Heart left ventricle (tissue), 16 donors: Measurements from ENCODE around the gene PLCH1. TPM values are rescaled to one million over a fixed set of nuclear protein-coding genes. Genes with fewer than 3 reads are reported as not detected.

Source experiments
- ATAC-seq, 4 donors: fragments of 200-7000 bp; cut with Tn5 transposase; one replicate each; pipeline ENCODE4 v1.9.1; 2020 to 2022; ENCODE audit warnings: moderate library complexity in 4 of 4, mild to moderate bottlenecking in 3 of 4, moderate number of reproducible peaks in 1 of 4
- DNase-seq, 5 donors: peaks; one replicate each; pipeline ENCODE4 v3.0.0-alpha.2; 2020
- H3K27ac ChIP-seq, 12 donors: fragments of 200-600 bp; sonication (generic) in 4 of 12; one replicate each; pipeline versions ENCODE4 v1.5.0 to v1.8.0; 2016 to 2022; ENCODE audit warnings: mild to moderate bottlenecking in 2 of 12
- H3K27me3 ChIP-seq, 9 donors: fragments of 200-600 bp; sonication (generic) in 2 of 9; one replicate each; pipeline versions ENCODE4 v1.5.1 to v1.8.0; 2016 to 2022; ENCODE audit warnings: mild to moderate bottlenecking in 3 of 9
- H3K36me3 ChIP-seq, 9 donors: fragments of 200-600 bp; sonication (generic) in 2 of 9; one replicate each; pipeline versions ENCODE4 v1.5.0 to v1.8.0; 2018 to 2022; ENCODE audit warnings: mild to moderate bottlenecking in 2 of 9
- H3K4me1 ChIP-seq, 12 donors: fragments of 200-600 bp; sonication (generic) in 4 of 12; one replicate each; pipeline versions ENCODE4 v1.5.0 to v1.8.0; 2016 to 2022; ENCODE audit warnings: mild to moderate bottlenecking in 3 of 12
- H3K4me3 ChIP-seq, 12 donors: fragments of 200-600 bp; sonication (generic) in 4 of 12; one replicate each; pipeline versions ENCODE4 v1.5.0 to v1.8.0; 2017 to 2022; ENCODE audit warnings: mild to moderate bottlenecking in 9 of 12, moderate library complexity in 4 of 12
- H3K9me3 ChIP-seq, 12 donors: fragments of 200-600 bp; sonication (generic) in 4 of 12; one replicate each; pipeline versions ENCODE4 v1.5.0 to v1.8.0; 2016 to 2022; ENCODE audit warnings: mild to moderate bottlenecking in 1 of 12
- CTCF ChIP-seq, 12 donors: fragments of 200-600 bp; sonication (generic) in 4 of 12; IDR thresholded peaks; one replicate each; pipeline versions ENCODE4 v1.5.0 to v1.8.0; 2018 to 2022; ENCODE audit warnings: antibody characterized with exemption in 12 of 12, mild to moderate bottlenecking in 5 of 12
- POLR2A ChIP-seq, 2 donors: fragments of 450-650 bp; IDR thresholded peaks; one replicate each; pipeline ENCODE4 v1.6.1; 2017; ENCODE audit warnings: antibody characterized with exemption in 2 of 2, mild to moderate bottlenecking in 2 of 2, moderate library complexity in 2 of 2
- WGBS, 4 donors: extraction: QIAGEN DNeasy Blood & Tissue Kit in 2 of 4; methylation state at CpG; one replicate each; pipeline versions ENCODE4 v1.1.5 to v1.1.7; 2013 to 2018; 5-methylcytosine and 5-hydroxymethylcytosine counted together
- intact Hi-C, 10 donors: fragments of 100-400 bp; cut with DNase I; formaldehyde crosslinking; loops; one replicate each; pipeline versions ENCODE4 v1.11.1 to v1.14.2; 2022
- polyA plus RNA-seq, 2 donors: library from polyadenylated mRNA; stranded (reverse); fragments of 200-250 nt; gene quantifications; one replicate each; pipeline ENCODE4 v1.2.3, GENCODE V29; 2013
- total RNA-seq, 9 donors: library from RNA; depleted of rRNA in 2 of 9; stranded (reverse); fragments of >200 nt in 2 of 9; fragmentation: NEBNext Ultra II Directional in 3 of 9; extraction: Animal tissue kit (Norgen Biotek cat#: 25700) in 3 of 9; gene quantifications; one replicate each; pipeline versions ENCODE4 v1.1.0 to v1.2.4, GENCODE V29; 2016 to 2023
- donor health status: ischemic (EF 13 %, LVEDD 7.1; RV severe dilation, severe dysfunction).
- donor health status: healthy with polysubstance abuse.
- donor health status: DM: no; HTN: yes; CAD: no.
- donor health status: DM: no; HTN: no; CAD: no.
- donor health status: ischemic (EF 25% LVEDD 6.9; RV normal size, moderate dysfunction).
- donor health status: ischemic (EF 25% LVEDD 5.7; RV mildly dilated, moderate dysfunction).
- donor health status: healthy.
- donor health status: DM: yes; HTN: yes; CAD: no.
- donor health status: ischemic (EF 35%, LVEDD 5.7; RV mildly dilated, moderate dysfunction).
- donor health status: nonischemic (EF 11% LVEDD 7.7; RV severe dilation, severe dysfunction).
- donor health status: DM: yes; HTN: yes; CAD: no.
- donor health status: PGD.
- donor health status: ischemic (EF 29% LVEDD 5.4; RV normal size, mild dysfunction).
- donor health status: nonischemic (EF 23%, LVEDD 6.1; RV moderate dilation, normal function).

Gene PLCH1
- total and polyA plus RNA-seq, 11 donors, result 0.07 to 2.7 (median 0.23) TPM

DNA sequence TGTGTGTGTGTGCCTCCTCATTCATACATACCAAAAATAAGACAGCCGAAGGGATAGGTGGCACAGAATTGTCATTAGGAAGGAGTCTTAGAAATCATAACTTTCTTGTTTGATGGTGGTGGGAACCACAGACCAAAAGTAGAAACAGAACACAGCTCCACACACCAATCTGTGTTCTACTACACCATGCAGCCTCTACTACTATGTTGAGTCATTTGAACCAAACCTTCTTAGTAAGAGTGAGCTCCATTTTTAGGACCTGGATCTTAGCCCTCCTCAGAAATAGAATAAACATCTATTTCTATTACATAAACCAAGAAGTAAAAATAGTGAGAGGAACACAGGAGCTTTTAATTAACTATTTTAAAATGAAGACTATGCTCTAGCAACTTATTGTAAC lies 27.9 kb upstream of the PLCH1 start:
- WGBS, 4 donors, result 82 to 95% (median 94%) methylated on average over 1 of the region's 1 CpG
- TF ChIP-seq CTCF (IDR thresholded peaks at IDR 0.05) (no peak), POLR2A (IDR thresholded peaks at IDR 0.05) (no peak)
- Histone ChIP-seq H3K4me1 (peaks cover 0 to 5% (median 0%) of the 10 kb centered on the region in 12 donors), H3K27me3 (no peaks in the 10 kb centered on the region), H3K9me3 (peaks cover 0 to 8% (median 0%) of the 10 kb centered on the region in 12 donors), H3K36me3 (peaks cover 0 to 30% (median 19%) of the 10 kb centered on the region in 9 donors), H3K27ac (no peak overlapping the region), H3K4me3 (no peak overlapping the region)
- no peak for DNase-seq
- peak in 1 of 4 donors; percentile 49 for ATAC-seq
- intact Hi-C loops, result no loop called here

DNA sequence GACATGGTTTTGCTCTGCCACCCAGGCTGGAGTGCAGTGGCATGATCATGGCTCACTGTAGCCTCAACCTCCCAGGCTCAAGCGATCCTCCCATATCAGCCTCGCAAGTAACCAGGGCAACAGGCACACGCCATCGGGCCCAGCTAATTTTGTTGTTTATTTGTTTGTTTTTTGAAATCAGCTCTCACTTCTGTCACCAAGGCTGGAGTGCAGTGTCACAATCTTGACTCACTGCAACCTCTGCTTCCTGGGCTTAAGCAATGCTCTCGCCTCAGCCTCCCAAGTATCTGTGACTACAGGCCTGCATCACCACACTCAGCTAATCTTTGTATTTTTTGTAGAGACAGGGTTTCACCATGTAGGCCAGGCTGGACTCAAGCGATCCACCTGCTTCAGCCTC lies 26.3 kb upstream of the PLCH1 start:
- Histone ChIP-seq H3K9me3 (peaks cover 0 to 8% (median 0%) of the 10 kb centered on the region in 12 donors), H3K4me3 (no peak overlapping the region), H3K36me3 (peaks cover 0 to 45% (median 25%) of the 10 kb centered on the region in 9 donors), H3K27ac (no peak overlapping the region), H3K4me1 (peaks cover 0 to 5% (median 0%) of the 10 kb centered on the region in 12 donors), H3K27me3 (no peaks in the 10 kb centered on the region)
- ATAC-seq (no peak), DNase-seq (no peak)
- 94 to 98% (median 98%) methylated on average over 6 of the region's 6 CpGs for WGBS, 4 donors
- intact Hi-C loops, result no loop called here
- no peak for TF ChIP-seq POLR2A (IDR thresholded peaks at IDR 0.05)
- no peak for TF ChIP-seq CTCF (IDR thresholded peaks at IDR 0.05)

GRCh38 chr3:155766206-155766605 lies 21.3 kb upstream of the PLCH1 start:
- ATAC-seq, result no peak
- WGBS, 4 donors, result 71 to 92% (median 77%) methylated on average over 1 of the region's 1 CpG

GRCh38 chr3:155763870-155764463 lies 19.1 kb upstream of the PLCH1 start:
- intact Hi-C loops, result no loop called here
- Histone ChIP-seq H3K4me3 (no peak overlapping the region), H3K9me3 (no peaks in the 10 kb centered on the region), H3K27ac (no peak overlapping the region), H3K27me3 (no peaks in the 10 kb centered on the region), H3K4me1 (peaks cover 0 to 7% (median 0%) of the 10 kb centered on the region in 12 donors), H3K36me3 (peaks cover 0 to 45% (median 6%) of the 10 kb centered on the region in 9 donors)
- TF ChIP-seq POLR2A (IDR thresholded peaks at IDR 0.05), result no peak
- no peak for TF ChIP-seq CTCF (IDR thresholded peaks at IDR 0.05)
- DNase-seq (no peak), ATAC-seq (no peak)
- 90 to 94% (median 92%) methylated on average over 3 of the region's 3 CpGs for WGBS, 4 donors

More at GRCh38 chr3:155766206-155766605, 21.3 kb upstream of the PLCH1 start:
- no peak for DNase-seq
- no peak for TF ChIP-seq POLR2A (IDR thresholded peaks at IDR 0.05)
- TF ChIP-seq CTCF (IDR thresholded peaks at IDR 0.05), result no peak
- Histone ChIP-seq H3K27me3 (no peaks in the 10 kb centered on the region), H3K9me3 (peaks cover 0 to 8% (median 0%) of the 10 kb centered on the region in 12 donors), H3K4me1 (no peaks in the 10 kb centered on the region), H3K36me3 (peaks cover 0 to 46% (median 14%) of the 10 kb centered on the region in 9 donors), H3K4me3 (no peak overlapping the region), H3K27ac (no peak overlapping the region)
- intact Hi-C loops, result no loop called here
